Vagina (tissue), 2 donors: ENCODE results near the gene MYO7B.

Source experiments
- CTCF ChIP-seq, 3 experiments: fragments of 450-650 bp in 2 of 3; fragments of 200-600 bp in 1 of 3; sonication (generic) in 1 of 3; IDR thresholded peaks; one replicate each; pipeline ENCODE4 v1.5.1; 2017 to 2019; ENCODE audit warnings: antibody characterized with exemption in 3 of 3, mild to moderate bottlenecking in 2 of 3, moderate library complexity in 2 of 3
- POLR2AphosphoS5 ChIP-seq, 2 donors: sonication (generic); formaldehyde crosslinking; IDR thresholded peaks; one replicate each; pipeline ENCODE4 v1.9.0; 2017; ENCODE audit warnings: antibody characterized with exemption in 2 of 2, mild to moderate bottlenecking in 2 of 2, low read depth in 1 of 2; ENCODE audit not compliant: insufficient read depth in 1 of 2

- TF ChIP-seq CTCF (IDR thresholded peaks at IDR 0.05), result no peak
- TF ChIP-seq POLR2AphosphoS5 (IDR thresholded peaks at IDR 0.05; ENCODE audit: insufficient read depth in 1 of 2, low read depth in 1 of 2), result no peak
These were observed 2.2 kb downstream of the MYO7B start for GRCh38 chr2:127537644-127538043.
